ENCODE results near the gene MB21D2. TPM values are rescaled to one million over a fixed set of nuclear protein-coding genes. Genes with fewer than 3 reads are reported as not detected.

MB21D2 gene
- total and polyA plus RNA-seq, 12 donors: 1.4 to 16.8 (median 5.8) TPM

GRCh38 chr3:192890347-192891335 is 27.0 kb downstream of the MB21D2 start:
- no peaks in the 10 kb centered on the region for H3K9me3 ChIP-seq (replicated peaks in 1 of 3)
- intact Hi-C loops (cut with DNase I): no loop called here
- H3K4me3 ChIP-seq: no peak overlapping the region
- H3K27ac ChIP-seq: no peak overlapping the region
- H3K27me3 ChIP-seq: no peaks in the 10 kb centered on the region
- H3K36me3 ChIP-seq (replicated peaks in 1 of 2): no peaks in the 10 kb centered on the region
- WGBS, 4 donors: 91 to 94% (median 93%) methylated on average over 13 of the region's 13 CpGs
- H3K4me1 ChIP-seq (replicated peaks in 1 of 2): peaks cover 9 to 17% of the 10 kb centered on the region in 2 donors
- no peak for DNase-seq
- TF ChIP-seq CTCF (IDR thresholded peaks at IDR 0.05) (no peak), POLR2A (IDR thresholded peaks at IDR 0.05) (no peak)

GRCh38 chr3:192889679-192890078 is 28.0 kb downstream of the MB21D2 start:
- peaks cover 9 to 25% of the 10 kb centered on the region in 2 donors for H3K4me1 ChIP-seq (replicated peaks in 1 of 2)
- H3K4me3 ChIP-seq: no peak overlapping the region
- WGBS, 4 donors: 30 to 33% (median 32%) methylated on average over 3 of the region's 3 CpGs
- no peak for TF ChIP-seq POLR2A (IDR thresholded peaks at IDR 0.05)
- no peak for TF ChIP-seq CTCF (IDR thresholded peaks at IDR 0.05)
- H3K27me3 ChIP-seq: no peaks in the 10 kb centered on the region
- peak overlapping the region in 1 of 5 donors; percentile 4 for H3K27ac ChIP-seq
- intact Hi-C loops (cut with DNase I): no loop called here
- H3K36me3 ChIP-seq (replicated peaks in 1 of 2): no peaks in the 10 kb centered on the region
- H3K9me3 ChIP-seq (replicated peaks in 1 of 3): no peaks in the 10 kb centered on the region
- DNase-seq: no peak

- no peaks in the 10 kb centered on the region for H3K9me3 ChIP-seq (replicated peaks in 1 of 3)
- H3K4me3 ChIP-seq: no peak overlapping the region
- 87 to 92% (median 91%) methylated on average over 5 of the region's 5 CpGs for WGBS, 4 donors
- H3K27me3 ChIP-seq: no peaks in the 10 kb centered on the region
- no peaks in the 10 kb centered on the region for H3K36me3 ChIP-seq (replicated peaks in 1 of 2)
- intact Hi-C loops (cut with DNase I): no loop called here
- H3K27ac ChIP-seq: no peak overlapping the region
- H3K4me1 ChIP-seq (replicated peaks in 1 of 2): peaks cover 9 to 25% of the 10 kb centered on the region in 2 donors
- no peak for DNase-seq
- TF ChIP-seq CTCF (IDR thresholded peaks at IDR 0.05) (no peak), POLR2A (IDR thresholded peaks at IDR 0.05) (no peak)
Observed at GRCh38 chr3:192888190-192888589, 29.5 kb downstream of the MB21D2 start.

GRCh38 chr3:192887701-192888100 is 30.0 kb downstream of the MB21D2 start:
- TF ChIP-seq POLR2A (IDR thresholded peaks at IDR 0.05) (no peak), CTCF (IDR thresholded peaks at IDR 0.05) (no peak)
- no peaks in the 10 kb centered on the region for H3K9me3 ChIP-seq (replicated peaks in 1 of 3)
- H3K36me3 ChIP-seq (replicated peaks in 1 of 2): no peaks in the 10 kb centered on the region
- H3K27me3 ChIP-seq: no peaks in the 10 kb centered on the region
- DNase-seq: no peak
- no peak overlapping the region for H3K27ac ChIP-seq
- intact Hi-C loops (cut with DNase I): no loop called here
- 93 to 97% (median 96%) methylated on average over 6 to 7 of the region's 7 CpGs for WGBS, 4 donors
- H3K4me3 ChIP-seq: no peak overlapping the region
- peaks cover 7 to 25% of the 10 kb centered on the region in 2 donors for H3K4me1 ChIP-seq (replicated peaks in 1 of 2)

Measured in adrenal gland (tissue), 12 donors.